T-cell (primary cell): ENCODE results near the gene HECTD4. TPM values are rescaled to one million over a fixed set of nuclear protein-coding genes. Genes with fewer than 3 reads are reported as not detected.

Source experiments
- total RNA-seq, 35 experiments: library from RNA in 6 of 35; stranded (reverse) in 6 of 35; fragments of 120-200 nt in 1 of 35; gene quantifications; one replicate each; pipeline versions ENCODE4 v1.2.1 to v1.2.4 and lab custom pipeline; 2013 to 2026

Gene HECTD4
- total RNA-seq, 5 donors from 2014 or later (not counting 1 experiment from before 2014, with no cell fraction given), result 49.7 to 58.5 (median 53.7) TPM

Other genes starting within 250 kb of the HECTD4 start
- 1,000 to 10,000 TPM; 1,580 to 1,742 (median 1,622) TPM for gene RPL6, start 27.2 kb upstream of the HECTD4 start, total RNA-seq
- 10 to 100 TPM; 48.7 to 55.5 (median 53.2) TPM for gene PTPN11, start 36.5 kb upstream of the HECTD4 start, total RNA-seq